Type B pancreatic cell (in vitro differentiated cells): ENCODE measurements around the gene NBEAL1. TPM values are rescaled to one million over a fixed set of nuclear protein-coding genes. Genes with fewer than 3 reads are reported as not detected.

ENCODE experiments used
- total RNA-seq: library from RNA; stranded (reverse); gene quantifications from 2 replicates; pipeline ENCODE4 v1.2.1, GENCODE V29; 2021; ENCODE audit warnings: low replicate concordance

Gene NBEAL1
- total RNA-seq, 1 donor from 2014 or later, result 28.5 TPM

Other genes starting within 250 kb of the NBEAL1 start
- 4.5 and 11.5 TPM in 2 replicates for gene ICA1L, start 143.1 kb upstream of the NBEAL1 start, total RNA-seq
- gene WDR12, start 103.2 kb upstream of the NBEAL1 start, total RNA-seq, result 69.4 and 74.0 TPM in 2 replicates
- gene CARF, start 102.6 kb upstream of the NBEAL1 start, total RNA-seq, result 6.7 and 11.0 TPM in 2 replicates
- 16.4 and 24.4 TPM in 2 replicates for gene CYP20A1, start 224.1 kb downstream of the NBEAL1 start, total RNA-seq